ENCODE measurements around the gene DRC7.

- TF ChIP-seq CTCF (IDR thresholded peaks at IDR 0.05), result no peak
- no peak for TF ChIP-seq POLR2A (IDR thresholded peaks at IDR 0.05)
These were observed 70.6 kb downstream of the DRC7 start for GRCh38 chr16:57765160-57765728.
